Brain microvascular endothelial cell (primary cell): ENCODE results near the gene GNAS-AS1.
A peak's percentile ranks its signal among the peaks of the same experiment; 100 is the strongest.

Source experiments
- DNase-seq: peaks from one replicate; pipeline ENCODE4 v3.0.0-alpha.2; 2020
- H3K27ac ChIP-seq: fragments of 250-450 bp; sonication (Bioruptor Pico); 2 replicates; pipeline ENCODE4 v1.5.1; 2020; ENCODE audit warnings: mild to moderate bottlenecking, moderate library complexity
- H3K27me3 ChIP-seq: fragments of 250-450 bp; sonication (Bioruptor Pico); replicated peaks from 2 replicates; pipeline ENCODE4 v1.5.1; 2020; ENCODE audit warnings: mild to moderate bottlenecking
- H3K36me3 ChIP-seq: fragments of 250-450 bp; sonication (Bioruptor Pico); replicated peaks from 2 replicates; pipeline ENCODE4 v1.5.1; 2020; ENCODE audit warnings: mild to moderate bottlenecking
- H3K4me3 ChIP-seq: 2 replicates; pipeline ENCODE4 v1.5.1; 2011; ENCODE audit warnings: low read depth, mild to moderate bottlenecking, control low read depth, low read length, moderate library complexity
- in situ Hi-C: cut with HindIII; loops from 2 replicates; pipeline ENCODE4 v1.10.0; 2017; ENCODE audit warnings: low sequenced_read_pairs, low pct_ligation_motif_present
- TF ChIP-seq, protein P1 (sequence below): IDR thresholded peaks from 2 replicates; pipeline ENCODE4 v1.5.1; 2011; ENCODE audit warnings: low read depth, mild to moderate bottlenecking, moderate library complexity, low read length, control low read depth, inconsistent platforms; ENCODE audit errors: missing control alignments

Gene GNAS-AS1

DNA sequence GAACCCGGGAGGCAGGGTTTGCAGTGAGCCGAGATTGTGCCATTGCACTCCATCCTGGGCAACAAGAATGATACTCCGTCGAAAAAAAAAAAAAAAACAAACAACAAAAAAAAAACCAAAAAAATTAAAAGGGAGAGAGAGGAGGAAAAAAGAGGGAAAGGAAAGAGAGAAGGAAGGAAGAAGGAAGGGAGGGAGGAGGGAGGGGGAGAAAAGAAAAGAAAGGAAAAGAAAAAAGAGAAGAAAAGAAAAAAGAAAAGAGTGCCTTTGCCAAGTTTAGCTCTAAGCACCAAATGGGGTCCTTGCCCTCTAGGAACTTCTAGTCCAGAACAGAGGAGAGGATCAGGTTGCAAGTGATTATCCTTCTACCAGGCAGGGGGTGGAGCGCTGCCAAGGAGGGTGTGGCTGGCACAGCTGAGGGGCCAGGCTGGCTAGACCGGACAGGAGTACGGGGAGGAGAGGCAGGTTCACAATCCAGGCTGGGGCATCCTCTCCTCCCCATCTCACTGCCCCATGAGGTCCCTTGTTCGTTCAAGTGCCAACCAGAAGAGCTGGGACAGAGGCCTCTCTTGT, 20.9 kb upstream of the GNAS-AS1 start:
- TF ChIP-seq, protein P1, sequence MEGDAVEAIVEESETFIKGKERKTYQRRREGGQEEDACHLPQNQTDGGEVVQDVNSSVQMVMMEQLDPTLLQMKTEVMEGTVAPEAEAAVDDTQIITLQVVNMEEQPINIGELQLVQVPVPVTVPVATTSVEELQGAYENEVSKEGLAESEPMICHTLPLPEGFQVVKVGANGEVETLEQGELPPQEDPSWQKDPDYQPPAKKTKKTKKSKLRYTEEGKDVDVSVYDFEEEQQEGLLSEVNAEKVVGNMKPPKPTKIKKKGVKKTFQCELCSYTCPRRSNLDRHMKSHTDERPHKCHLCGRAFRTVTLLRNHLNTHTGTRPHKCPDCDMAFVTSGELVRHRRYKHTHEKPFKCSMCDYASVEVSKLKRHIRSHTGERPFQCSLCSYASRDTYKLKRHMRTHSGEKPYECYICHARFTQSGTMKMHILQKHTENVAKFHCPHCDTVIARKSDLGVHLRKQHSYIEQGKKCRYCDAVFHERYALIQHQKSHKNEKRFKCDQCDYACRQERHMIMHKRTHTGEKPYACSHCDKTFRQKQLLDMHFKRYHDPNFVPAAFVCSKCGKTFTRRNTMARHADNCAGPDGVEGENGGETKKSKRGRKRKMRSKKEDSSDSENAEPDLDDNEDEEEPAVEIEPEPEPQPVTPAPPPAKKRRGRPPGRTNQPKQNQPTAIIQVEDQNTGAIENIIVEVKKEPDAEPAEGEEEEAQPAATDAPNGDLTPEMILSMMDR: no peak
- Histone ChIP-seq H3K4me3 (no peak overlapping the region), H3K27me3 (no peaks in the 10 kb centered on the region), H3K36me3 (no peaks in the 10 kb centered on the region), H3K27ac (no peak overlapping the region)
- in situ Hi-C loops: loop anchor here (25.0 kb wide), 1 partner anchor 341 kb away; no protein-coding TSS in a partner anchor
- DNase-seq: no peak

DNA sequence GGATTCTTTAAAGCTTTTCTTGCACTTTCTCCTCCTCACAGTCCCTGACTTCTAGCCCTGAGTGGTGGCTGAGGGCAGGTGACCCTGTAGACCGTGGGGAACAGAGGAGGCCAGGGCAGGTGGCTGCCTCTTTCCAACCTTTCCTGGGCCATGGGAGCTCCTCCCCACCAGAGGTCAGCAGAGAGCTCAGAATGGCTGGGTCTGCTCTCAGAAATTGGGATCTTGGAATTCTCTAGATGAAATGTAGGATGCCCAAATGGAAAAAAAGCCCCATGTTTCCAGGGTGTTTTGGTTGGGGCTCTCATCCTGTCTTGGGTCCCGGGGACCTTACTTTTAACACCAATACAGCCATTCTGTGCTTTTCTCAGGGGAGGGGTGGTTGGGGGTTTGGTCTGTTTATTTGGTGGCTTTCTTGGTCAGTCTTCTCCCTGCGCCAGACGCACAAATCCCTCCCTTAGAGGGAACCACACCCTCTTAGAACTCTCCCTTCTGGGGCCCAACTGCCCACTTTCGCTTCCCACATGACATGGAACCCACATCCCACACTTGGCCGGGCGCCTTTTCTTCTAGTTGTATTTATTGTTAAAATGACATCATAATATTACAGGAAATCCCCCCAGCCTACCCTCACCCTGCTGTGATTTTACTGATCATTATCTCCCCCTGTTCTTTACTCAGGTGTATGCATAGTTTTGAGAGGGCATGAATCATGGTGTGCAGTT, 19.8 kb upstream of the GNAS-AS1 start:
- H3K4me3 ChIP-seq: no peak overlapping the region
- no peaks in the 10 kb centered on the region for H3K27me3 ChIP-seq
- in situ Hi-C loops: loop anchor here (25.0 kb wide), 1 partner anchor 342 kb away; no protein-coding TSS in a partner anchor
- H3K36me3 ChIP-seq: no peaks in the 10 kb centered on the region
- DNase-seq: peak; percentile 49
- H3K27ac ChIP-seq: no peak overlapping the region
- TF ChIP-seq, protein P1: peak; percentile 98

DNA sequence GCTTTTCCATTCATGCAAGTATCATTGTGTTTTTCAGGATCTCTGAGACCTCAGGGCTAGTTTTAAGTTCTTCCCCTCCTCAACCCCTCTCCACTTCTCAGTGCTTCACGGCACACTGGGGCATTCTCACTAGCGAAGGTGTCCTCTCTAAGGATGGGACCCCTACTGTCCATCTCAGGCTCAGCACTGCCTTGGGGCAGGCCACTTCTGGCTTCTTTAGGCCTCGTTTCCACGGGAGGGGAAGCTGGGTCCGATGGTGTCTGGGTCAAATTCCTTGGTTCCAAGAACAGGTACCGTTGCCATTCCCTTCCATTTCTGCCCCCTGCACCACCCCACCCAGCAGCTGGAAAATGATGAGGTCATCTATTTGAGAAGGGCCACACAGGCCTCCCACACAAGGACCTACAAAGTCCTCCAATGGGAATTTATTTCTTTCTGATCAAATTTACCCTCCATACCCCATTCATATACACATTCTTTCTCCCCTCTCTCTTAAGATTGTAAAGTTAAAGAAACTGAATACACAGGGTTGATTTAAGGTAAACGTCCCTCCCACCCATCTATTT, 19.0 kb upstream of the GNAS-AS1 start:
- no peaks in the 10 kb centered on the region for H3K27me3 ChIP-seq
- H3K27ac ChIP-seq: no peak overlapping the region
- H3K4me3 ChIP-seq: no peak overlapping the region
- no peak for DNase-seq
- H3K36me3 ChIP-seq: no peaks in the 10 kb centered on the region
- in situ Hi-C loops: loop anchor here (25.0 kb wide), 1 partner anchor 343 kb away; no protein-coding TSS in a partner anchor
- TF ChIP-seq, protein P1: no peak

DNA sequence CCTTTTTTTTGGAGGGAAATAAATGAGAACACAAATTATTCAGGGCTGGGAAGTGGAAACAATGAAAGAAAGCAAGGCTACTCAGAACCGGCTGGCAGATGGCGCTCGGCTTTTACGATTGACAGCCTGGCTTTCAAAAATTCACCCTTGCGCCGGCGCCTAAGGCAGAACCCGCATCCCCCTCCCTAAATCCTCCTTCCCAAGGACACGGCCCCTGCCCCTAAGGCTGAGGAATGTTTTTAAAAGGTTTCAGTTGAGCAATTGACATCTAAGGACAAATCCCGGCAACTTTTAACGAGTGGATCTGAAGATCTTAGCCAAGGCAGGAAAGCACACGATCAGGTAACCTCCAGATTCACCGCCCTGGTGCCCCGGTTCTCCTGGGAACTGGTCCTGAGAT, 18.1 kb upstream of the GNAS-AS1 start:
- TF ChIP-seq, protein P1: peak; percentile 63
- Histone ChIP-seq H3K4me3 (no peak overlapping the region), H3K27me3 (no peaks in the 10 kb centered on the region), H3K27ac (no peak overlapping the region), H3K36me3 (no peaks in the 10 kb centered on the region)
- no peak for DNase-seq
- in situ Hi-C loops: loop anchor here (25.0 kb wide), 1 partner anchor 344 kb away; no protein-coding TSS in a partner anchor

DNA sequence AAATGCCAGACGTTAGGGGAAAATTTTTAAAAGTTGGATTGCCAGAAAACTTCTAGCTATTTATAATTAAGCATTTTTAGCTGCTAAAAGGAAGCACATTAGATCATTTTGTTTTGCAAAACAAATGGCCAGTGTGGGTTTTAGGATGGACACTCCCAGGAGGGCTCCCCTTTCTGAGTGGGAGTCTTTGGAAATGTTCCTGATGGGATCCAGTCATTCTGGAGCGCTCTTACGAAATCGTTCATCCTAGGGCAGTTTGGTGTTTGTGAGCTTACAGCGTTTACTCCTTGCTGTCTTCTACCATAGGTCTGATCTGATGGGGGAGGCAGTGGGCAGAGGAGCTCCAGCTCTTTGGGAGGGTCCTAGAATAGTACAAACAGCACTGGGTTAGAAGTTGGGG, 16.5 kb upstream of the GNAS-AS1 start:
- TF ChIP-seq, protein P1: no peak

More for the DNA sequence above, 16.5 kb upstream of the GNAS-AS1 start:
- DNase-seq: no peak
- Histone ChIP-seq H3K27ac (no peak overlapping the region), H3K4me3 (no peak overlapping the region), H3K36me3 (no peaks in the 10 kb centered on the region), H3K27me3 (no peaks in the 10 kb centered on the region)
- in situ Hi-C loops: loop anchor here (25.0 kb wide), 1 partner anchor 345 kb away; no protein-coding TSS in a partner anchor
